Right atrium auricular region (tissue), 2 donors: ENCODE data around the gene TRAK1. TPM values are rescaled to one million over a fixed set of nuclear protein-coding genes. Genes with fewer than 3 reads are reported as not detected.

ENCODE experiments used
- DNase-seq: peaks from one replicate; pipeline ENCODE4 v3.0.0-alpha.2; 2019; ENCODE audit warnings: low spot score
- H3K27ac ChIP-seq, 2 donors: fragments of 200-600 bp; sonication (generic); 1 replicate in 1 of 2; 2 replicates in 1 of 2; pipeline ENCODE4 v1.5.1; 2016 to 2019
- H3K27me3 ChIP-seq, 2 donors: fragments of 200-600 bp; sonication (generic); one replicate each; pipeline versions ENCODE4 v1.5.1 to v1.6.0; 2017 to 2019
- H3K36me3 ChIP-seq: fragments of 200-600 bp; sonication (generic); one replicate; pipeline ENCODE4 v1.5.1; 2016
- H3K4me1 ChIP-seq, 2 donors: fragments of 200-600 bp; sonication (generic); one replicate each; pipeline versions ENCODE4 v1.5.1 to v1.6.0; 2017 to 2019
- H3K4me3 ChIP-seq, 2 donors: fragments of 200-600 bp; sonication (generic); 1 replicate in 1 of 2; 2 replicates in 1 of 2; pipeline ENCODE4 v1.5.1; 2017 to 2019; ENCODE audit warnings: mild to moderate bottlenecking in 1 of 2, moderate library complexity in 1 of 2
- H3K9me3 ChIP-seq, 2 donors: fragments of 200-600 bp; sonication (generic); one replicate each; pipeline ENCODE4 v1.5.1; 2019
- total RNA-seq, 2 donors: library from RNA; depleted of rRNA; stranded (reverse); fragments of >200 nt; gene quantifications; one replicate each; pipeline ENCODE4 v1.1.0, GENCODE V29; 2016
- TF ChIP-seq, protein P1 (sequence below), 2 donors: fragments of 200-600 bp; sonication (generic); IDR thresholded peaks; one replicate each; pipeline ENCODE4 v1.5.1; 2019; ENCODE audit warnings: antibody characterized with exemption in 2 of 2

TRAK1 gene
- total RNA-seq, 2 donors from 2014 or later = 172 to 259 TPM

DNA sequence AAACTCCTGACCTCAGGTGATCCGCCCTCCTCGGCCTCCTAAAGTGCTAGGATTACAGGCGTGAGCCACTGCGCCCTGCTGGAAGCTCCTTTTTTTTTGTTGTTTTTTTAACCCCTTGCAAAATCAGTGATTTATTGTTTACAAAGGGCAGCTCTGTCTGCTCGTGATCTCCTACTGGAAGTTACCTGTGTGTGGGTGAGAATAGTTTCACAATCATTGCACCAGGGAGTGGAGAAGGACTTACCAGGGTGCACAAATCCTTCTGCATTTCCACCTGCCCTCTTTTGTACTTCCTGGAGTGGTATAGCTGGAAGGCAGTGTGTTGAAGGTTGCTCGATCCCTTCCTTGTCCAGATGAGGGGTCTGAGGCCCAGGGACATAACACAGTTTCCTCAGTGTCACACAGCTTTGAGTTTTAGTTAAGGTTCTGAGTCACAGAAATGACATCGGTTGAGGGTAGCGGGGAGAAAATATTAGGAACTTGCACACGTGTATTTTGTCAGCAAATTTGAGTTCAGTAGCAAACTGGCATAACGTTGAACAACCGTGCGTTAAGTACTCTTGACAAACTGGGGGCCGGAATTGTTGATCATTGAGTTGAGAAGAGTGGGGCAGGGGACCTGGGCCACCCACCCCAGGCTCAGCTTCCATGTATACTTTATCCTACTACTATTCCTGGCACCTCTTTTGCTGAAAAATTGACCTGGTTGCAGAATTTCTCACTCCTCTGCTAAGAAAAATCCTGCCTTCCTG lies 11.3 kb upstream of the TRAK1 start:
- Histone ChIP-seq H3K27ac (peak overlapping the region; percentile 37 to 73), H3K27me3 (no peaks in the 10 kb centered on the region), H3K9me3 (no peaks in the 10 kb centered on the region), H3K36me3 (no peaks in the 10 kb centered on the region), H3K4me3 (no peak overlapping the region), H3K4me1 (peaks cover 0 to 55% of the 10 kb centered on the region in 2 donors)
- TF ChIP-seq, protein P1, sequence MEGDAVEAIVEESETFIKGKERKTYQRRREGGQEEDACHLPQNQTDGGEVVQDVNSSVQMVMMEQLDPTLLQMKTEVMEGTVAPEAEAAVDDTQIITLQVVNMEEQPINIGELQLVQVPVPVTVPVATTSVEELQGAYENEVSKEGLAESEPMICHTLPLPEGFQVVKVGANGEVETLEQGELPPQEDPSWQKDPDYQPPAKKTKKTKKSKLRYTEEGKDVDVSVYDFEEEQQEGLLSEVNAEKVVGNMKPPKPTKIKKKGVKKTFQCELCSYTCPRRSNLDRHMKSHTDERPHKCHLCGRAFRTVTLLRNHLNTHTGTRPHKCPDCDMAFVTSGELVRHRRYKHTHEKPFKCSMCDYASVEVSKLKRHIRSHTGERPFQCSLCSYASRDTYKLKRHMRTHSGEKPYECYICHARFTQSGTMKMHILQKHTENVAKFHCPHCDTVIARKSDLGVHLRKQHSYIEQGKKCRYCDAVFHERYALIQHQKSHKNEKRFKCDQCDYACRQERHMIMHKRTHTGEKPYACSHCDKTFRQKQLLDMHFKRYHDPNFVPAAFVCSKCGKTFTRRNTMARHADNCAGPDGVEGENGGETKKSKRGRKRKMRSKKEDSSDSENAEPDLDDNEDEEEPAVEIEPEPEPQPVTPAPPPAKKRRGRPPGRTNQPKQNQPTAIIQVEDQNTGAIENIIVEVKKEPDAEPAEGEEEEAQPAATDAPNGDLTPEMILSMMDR (IDR thresholded peaks at IDR 0.05) = no peak
- no peak for DNase-seq

DNA sequence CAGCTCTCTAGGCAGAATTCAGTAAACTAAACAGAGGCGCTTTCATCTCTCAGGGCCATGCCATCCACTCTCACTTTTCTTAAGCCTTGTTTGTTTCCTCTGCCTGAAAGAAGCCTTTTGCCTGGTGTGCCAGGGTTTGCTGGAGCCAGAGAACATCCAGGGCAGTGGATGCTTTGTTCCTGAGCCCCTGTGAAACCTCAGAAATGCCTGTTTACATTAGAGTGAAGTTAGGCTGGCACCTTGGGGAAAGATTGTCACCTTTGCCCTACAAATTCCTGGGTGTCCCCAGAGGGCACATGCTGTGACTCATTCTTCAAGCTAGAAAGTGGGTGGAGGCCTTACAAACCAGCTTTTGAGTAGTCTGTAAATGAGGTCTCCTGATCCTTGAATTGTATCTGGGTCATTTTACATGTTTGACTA lies 10.7 kb upstream of the TRAK1 start:
- TF ChIP-seq, protein P1 (IDR thresholded peaks at IDR 0.05) = no peak
- no peaks in the 10 kb centered on the region for H3K36me3 ChIP-seq
- DNase-seq = no peak
- peak overlapping the region; percentile 37 to 73 for H3K27ac ChIP-seq
- H3K27me3 ChIP-seq = no peaks in the 10 kb centered on the region
- peaks cover 0 to 54% of the 10 kb centered on the region in 2 donors for H3K4me1 ChIP-seq
- H3K4me3 ChIP-seq = no peak overlapping the region
- no peaks in the 10 kb centered on the region for H3K9me3 ChIP-seq

DNA sequence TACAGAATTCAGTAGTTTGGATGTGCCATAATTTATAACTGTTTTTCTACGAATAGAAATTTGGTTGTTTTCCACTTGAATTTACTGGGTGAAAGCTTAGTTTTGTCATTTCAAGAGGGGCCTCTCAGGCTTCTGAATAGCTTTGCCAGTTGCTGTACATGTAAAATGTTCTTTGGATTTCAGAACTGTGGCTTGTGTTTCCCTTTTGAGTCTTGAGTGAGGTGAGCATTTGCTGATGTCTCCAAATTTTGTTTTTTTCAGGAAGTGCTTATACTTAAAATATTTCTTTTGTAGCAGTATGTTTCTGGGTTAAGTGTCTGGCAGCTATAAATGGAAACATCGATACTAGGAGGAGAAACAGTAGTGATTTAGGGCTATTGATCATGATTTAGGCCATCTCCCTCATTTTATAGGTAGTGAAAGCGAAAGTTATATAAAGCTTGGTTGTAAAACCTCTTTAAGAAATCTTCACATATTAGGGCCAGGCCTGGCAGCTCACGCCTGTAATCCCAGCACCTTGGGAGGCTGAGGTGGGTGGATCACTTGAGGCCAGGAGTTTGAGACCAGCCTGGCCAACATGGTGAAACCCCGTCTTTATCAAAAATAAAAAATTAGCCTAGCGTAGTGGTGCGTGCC lies 9.2 kb upstream of the TRAK1 start:
- H3K4me1 ChIP-seq = peaks cover 0 to 54% of the 10 kb centered on the region in 2 donors
- TF ChIP-seq, protein P1 (IDR thresholded peaks at IDR 0.05) = no peak
- H3K4me3 ChIP-seq = no peak overlapping the region

DNA sequence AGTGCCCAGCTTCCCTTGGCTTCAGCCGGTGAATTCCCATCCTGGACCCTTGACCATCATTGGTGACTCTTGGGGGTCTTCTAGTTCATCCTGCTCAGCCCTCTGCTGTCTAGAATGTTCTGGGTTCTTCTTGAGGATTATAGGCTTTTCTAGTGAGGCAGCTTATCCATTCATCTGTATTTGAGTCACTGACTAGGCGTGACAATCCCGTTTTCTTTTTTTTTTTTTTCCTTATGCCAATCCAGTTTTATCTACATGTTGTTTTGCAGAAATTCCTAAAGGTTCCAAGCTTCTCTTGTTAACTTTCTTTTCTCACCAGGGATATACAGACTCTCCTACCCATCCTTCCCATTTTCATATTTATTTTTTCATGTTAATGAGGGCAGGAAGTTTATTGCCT lies 6.6 kb upstream of the TRAK1 start:
- TF ChIP-seq, protein P1 (IDR thresholded peaks at IDR 0.05) = no peak
- Histone ChIP-seq H3K4me3 (no peak overlapping the region), H3K9me3 (no peaks in the 10 kb centered on the region), H3K27me3 (no peaks in the 10 kb centered on the region), H3K27ac (no peak overlapping the region), H3K36me3 (peaks cover 22% of the 10 kb centered on the region), H3K4me1 (peaks cover 0 to 36% of the 10 kb centered on the region in 2 donors)
- DNase-seq = no peak

More for the DNA sequence above, 9.2 kb upstream of the TRAK1 start:
- H3K27me3 ChIP-seq = no peaks in the 10 kb centered on the region
- no peaks in the 10 kb centered on the region for H3K9me3 ChIP-seq
- H3K27ac ChIP-seq = peak overlapping the region in 1 of 2 donors; percentile 73
- H3K36me3 ChIP-seq = peaks cover 4% of the 10 kb centered on the region
- DNase-seq = no peak

DNA sequence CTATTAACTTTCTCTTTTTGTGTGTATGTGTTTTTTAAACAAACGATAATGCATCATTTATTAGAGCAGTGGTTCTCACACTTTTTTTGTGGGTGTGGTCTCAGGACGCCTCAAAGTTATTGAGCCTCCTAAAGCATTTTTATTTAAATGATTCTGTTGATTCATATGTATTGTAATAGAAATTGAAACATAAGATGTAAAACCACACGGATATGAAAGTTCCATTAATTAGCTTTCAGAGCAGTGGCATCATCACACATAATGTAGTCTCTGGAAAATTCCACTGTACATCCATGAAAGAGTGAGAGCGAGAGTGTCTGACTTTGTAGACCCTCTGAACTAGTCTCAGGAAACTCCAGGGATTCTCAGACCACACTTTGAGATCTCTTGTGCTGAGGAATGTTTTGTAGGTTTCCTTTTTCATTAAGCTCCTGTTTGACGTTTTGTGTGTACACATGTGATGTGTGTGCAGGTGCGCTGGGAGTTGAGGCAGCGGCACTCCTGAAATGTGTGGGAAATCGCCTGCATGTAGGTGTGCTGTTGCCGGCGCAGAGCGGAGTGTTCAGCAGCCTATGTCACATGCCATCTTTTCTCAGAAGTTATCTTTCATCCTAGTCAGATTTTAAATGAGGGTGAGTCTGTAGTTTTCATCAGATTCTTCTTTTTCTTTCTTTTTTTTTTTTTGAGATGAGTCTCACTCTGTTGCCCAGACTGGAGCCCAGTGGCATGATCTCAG lies 5.3 kb upstream of the TRAK1 start:
- Histone ChIP-seq H3K4me1 (peaks cover 0 to 36% of the 10 kb centered on the region in 2 donors), H3K27ac (no peak overlapping the region), H3K27me3 (no peaks in the 10 kb centered on the region), H3K36me3 (peaks cover 28% of the 10 kb centered on the region), H3K9me3 (no peaks in the 10 kb centered on the region), H3K4me3 (no peak overlapping the region)
- TF ChIP-seq, protein P1 (IDR thresholded peaks at IDR 0.05) = no peak
- no peak for DNase-seq
